Adrenal gland (tissue), 12 donors: ENCODE measurements around the gene DAB2. TPM values are rescaled to one million over a fixed set of nuclear protein-coding genes. Genes with fewer than 3 reads are reported as not detected.

Experiments used
- DNase-seq, 7 donors: peaks; one replicate each; pipeline ENCODE4 v3.0.0-alpha.2; 2019 to 2020
- H3K27ac ChIP-seq, 5 donors: fragments of 200-600 bp; sonication (generic) in 4 of 5; 1 replicate in 3 of 5; 2 replicates in 2 of 5; pipeline versions ENCODE4 v1.5.1 to v1.8.0; 2016 to 2020; ENCODE audit warnings: mild to moderate bottlenecking in 1 of 5
- H3K27me3 ChIP-seq: fragments of 200-600 bp; 2 replicates; pipeline ENCODE4 v1.8.0; 2021
- H3K36me3 ChIP-seq, 2 donors: fragments of 200-600 bp; replicated peaks in 1 of 2; 1 replicate in 1 of 2; 2 replicates in 1 of 2; pipeline versions ENCODE4 v1.5.1 to v1.8.0; 2018 to 2022
- H3K4me1 ChIP-seq, 2 donors: fragments of 200-600 bp; replicated peaks in 1 of 2; 1 replicate in 1 of 2; 2 replicates in 1 of 2; pipeline versions ENCODE4 v1.5.1 to v1.8.0; 2018 to 2021
- H3K4me3 ChIP-seq, 4 donors: fragments of 200-600 bp; sonication (generic) in 3 of 4; one replicate each; pipeline ENCODE4 v1.5.1; 2016 to 2018
- H3K9me3 ChIP-seq, 3 donors: fragments of 200-600 bp; sonication (generic) in 1 of 3; replicated peaks in 1 of 3; 1 replicate in 2 of 3; 2 replicates in 1 of 3; pipeline versions ENCODE4 v1.5.1 to v1.8.0; 2016 to 2021
- POLR2A ChIP-seq, 2 donors: fragments of 450-650 bp; IDR thresholded peaks; one replicate each; pipeline ENCODE4 v1.6.1; 2017; ENCODE audit warnings: antibody characterized with exemption in 2 of 2, mild to moderate bottlenecking in 2 of 2, moderate library complexity in 1 of 2
- WGBS, 4 donors: extraction: QIAGEN DNeasy Blood & Tissue Kit in 2 of 4; methylation state at CpG; one replicate each; pipeline versions ENCODE4 v1.1.5 to v1.1.7; 2013 to 2017; 5-methylcytosine and 5-hydroxymethylcytosine counted together
- intact Hi-C, 2 donors: fragments of 100-400 bp; cut with DNase I; formaldehyde crosslinking; loops; one replicate each; pipeline versions ENCODE4 v1.14.1 to v1.15.0; 2022 to 2023
- polyA plus RNA-seq, 3 donors: library from polyadenylated mRNA; stranded (reverse); fragments of 200-250 nt in 2 of 3; fragments of 350-450 nt in 1 of 3; fragmentation: Illumina TruSeq in 1 of 3; extraction: RNeasy Lipid Tissue Mini Kit (QIAGEN cat#74804) in 1 of 3; gene quantifications; one replicate each; pipeline ENCODE4 v1.2.3, GENCODE V29; 2013 to 2014
- total RNA-seq, 9 donors: library from RNA; depleted of rRNA in 4 of 9; stranded (reverse); fragments of >200 nt in 4 of 9; fragments of 120-200 nt in 1 of 9; fragmentation: NEBNext Ultra II Directional in 1 of 9; extraction: Animal tissue kit (Norgen Biotek cat#: 25700) in 1 of 9; gene quantifications; one replicate each; pipeline versions ENCODE4 v1.1.0 to v1.2.4, GENCODE V29; 2013 to 2023
- TF ChIP-seq, protein P1 (sequence below), 6 experiments: fragments of 450-650 bp in 4 of 6; fragments of 200-600 bp in 2 of 6; sonication (generic) in 1 of 6; IDR thresholded peaks; 1 replicate in 5 of 6; 2 replicates in 1 of 6; pipeline versions ENCODE4 v1.5.1 to v1.8.0; 2016 to 2021; ENCODE audit warnings: antibody characterized with exemption in 6 of 6, mild to moderate bottlenecking in 2 of 6, moderate library complexity in 1 of 6
- donor health status: healthy with polysubstance abuse.
- donor health status: Bipolar disorder and iron deficiency.
- donor health status: DM: yes; HTN: yes; CAD: no.
- donor health status: DM: no; HTN: no; CAD: no.
- donor health status: DM: no; HTN: no; CAD: no.
- donor health status: DM: yes; HTN: yes; CAD: no.

The DAB2 gene
- total and polyA plus RNA-seq, 12 donors = 96.1 to 418 (median 190) TPM

DNA sequence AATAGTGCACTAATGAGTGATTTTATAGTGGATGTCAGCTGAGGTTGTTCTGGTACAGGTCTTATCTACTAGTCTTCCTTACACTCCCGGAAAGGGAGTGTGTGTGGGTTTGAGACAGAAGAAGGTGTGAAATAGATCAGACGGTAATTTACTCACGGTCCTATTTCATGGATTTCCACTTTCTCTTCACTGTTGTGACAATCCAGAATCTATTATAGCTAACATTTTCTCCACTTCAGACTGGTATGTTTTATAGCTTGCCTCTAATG lies 53.5 kb downstream of the DAB2 start:
- no peaks in the 10 kb centered on the region for H3K9me3 ChIP-seq
- DNase-seq = no peak
- 72 to 85% (median 78%) methylated on average over 3 of the region's 3 CpGs for WGBS, 4 donors
- H3K27me3 ChIP-seq = no peaks in the 10 kb centered on the region
- TF ChIP-seq, protein P1, sequence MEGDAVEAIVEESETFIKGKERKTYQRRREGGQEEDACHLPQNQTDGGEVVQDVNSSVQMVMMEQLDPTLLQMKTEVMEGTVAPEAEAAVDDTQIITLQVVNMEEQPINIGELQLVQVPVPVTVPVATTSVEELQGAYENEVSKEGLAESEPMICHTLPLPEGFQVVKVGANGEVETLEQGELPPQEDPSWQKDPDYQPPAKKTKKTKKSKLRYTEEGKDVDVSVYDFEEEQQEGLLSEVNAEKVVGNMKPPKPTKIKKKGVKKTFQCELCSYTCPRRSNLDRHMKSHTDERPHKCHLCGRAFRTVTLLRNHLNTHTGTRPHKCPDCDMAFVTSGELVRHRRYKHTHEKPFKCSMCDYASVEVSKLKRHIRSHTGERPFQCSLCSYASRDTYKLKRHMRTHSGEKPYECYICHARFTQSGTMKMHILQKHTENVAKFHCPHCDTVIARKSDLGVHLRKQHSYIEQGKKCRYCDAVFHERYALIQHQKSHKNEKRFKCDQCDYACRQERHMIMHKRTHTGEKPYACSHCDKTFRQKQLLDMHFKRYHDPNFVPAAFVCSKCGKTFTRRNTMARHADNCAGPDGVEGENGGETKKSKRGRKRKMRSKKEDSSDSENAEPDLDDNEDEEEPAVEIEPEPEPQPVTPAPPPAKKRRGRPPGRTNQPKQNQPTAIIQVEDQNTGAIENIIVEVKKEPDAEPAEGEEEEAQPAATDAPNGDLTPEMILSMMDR (IDR thresholded peaks at IDR 0.05) = no peak
- no peak for TF ChIP-seq POLR2A (IDR thresholded peaks at IDR 0.05)
- peaks cover 0 to 55% of the 10 kb centered on the region in 2 donors for H3K36me3 ChIP-seq
- intact Hi-C loops = no loop called here
- H3K4me1 ChIP-seq = no peaks in the 10 kb centered on the region
- H3K4me3 ChIP-seq = no peak overlapping the region
- H3K27ac ChIP-seq = peak overlapping the region in 1 of 5 donors; percentile 2

DNA sequence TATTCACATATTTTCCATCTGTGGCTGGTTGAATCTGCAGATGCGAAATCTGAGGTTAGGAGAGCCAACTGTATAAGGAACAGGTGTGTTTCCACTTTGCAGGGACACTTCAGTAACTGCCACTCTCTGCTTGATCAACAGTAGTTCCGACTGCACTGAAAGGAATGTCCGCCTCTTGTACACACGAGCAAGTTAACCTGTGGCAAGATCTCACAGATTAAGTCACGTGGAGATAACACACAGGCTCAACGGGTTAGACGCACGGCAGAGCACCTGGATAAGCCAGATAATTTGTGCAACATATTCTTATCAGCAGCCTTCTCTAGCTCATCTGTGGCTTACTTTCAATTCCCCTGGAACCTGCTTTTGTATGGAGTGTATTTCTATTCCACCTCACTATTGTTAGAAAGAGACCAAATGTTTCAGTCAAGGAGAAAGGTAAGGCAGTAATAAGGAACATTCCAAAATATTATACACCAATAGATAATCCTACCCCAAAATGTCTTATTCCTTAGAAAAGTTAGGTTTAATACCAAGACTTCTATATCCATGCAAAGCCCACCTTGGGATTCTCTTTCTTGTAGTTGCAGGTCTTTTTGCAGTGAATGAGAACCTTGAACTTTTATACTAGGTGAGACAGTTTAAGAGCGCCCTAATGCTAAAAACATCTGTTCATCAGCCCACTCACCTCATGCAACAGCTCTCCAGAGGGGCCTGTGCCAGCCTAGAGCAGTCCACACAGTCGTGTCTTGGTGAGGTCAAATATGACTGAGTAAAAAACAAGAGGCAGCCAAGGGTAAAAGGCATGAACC lies 54.0 kb downstream of the DAB2 start:
- DNase-seq = no peak
- TF ChIP-seq, protein P1 (IDR thresholded peaks at IDR 0.05) = no peak
- no peak for TF ChIP-seq POLR2A (IDR thresholded peaks at IDR 0.05)
- no peaks in the 10 kb centered on the region for H3K27me3 ChIP-seq
- H3K4me1 ChIP-seq = no peaks in the 10 kb centered on the region
- no peaks in the 10 kb centered on the region for H3K9me3 ChIP-seq
- intact Hi-C loops = no loop called here
- H3K36me3 ChIP-seq = peaks cover 0 to 50% of the 10 kb centered on the region in 2 donors
- 68 to 75% (median 70%) methylated on average over 10 of the region's 10 CpGs for WGBS, 4 donors
- H3K27ac ChIP-seq = peak overlapping the region in 1 of 5 donors; percentile 2
- H3K4me3 ChIP-seq = no peak overlapping the region

DNA sequence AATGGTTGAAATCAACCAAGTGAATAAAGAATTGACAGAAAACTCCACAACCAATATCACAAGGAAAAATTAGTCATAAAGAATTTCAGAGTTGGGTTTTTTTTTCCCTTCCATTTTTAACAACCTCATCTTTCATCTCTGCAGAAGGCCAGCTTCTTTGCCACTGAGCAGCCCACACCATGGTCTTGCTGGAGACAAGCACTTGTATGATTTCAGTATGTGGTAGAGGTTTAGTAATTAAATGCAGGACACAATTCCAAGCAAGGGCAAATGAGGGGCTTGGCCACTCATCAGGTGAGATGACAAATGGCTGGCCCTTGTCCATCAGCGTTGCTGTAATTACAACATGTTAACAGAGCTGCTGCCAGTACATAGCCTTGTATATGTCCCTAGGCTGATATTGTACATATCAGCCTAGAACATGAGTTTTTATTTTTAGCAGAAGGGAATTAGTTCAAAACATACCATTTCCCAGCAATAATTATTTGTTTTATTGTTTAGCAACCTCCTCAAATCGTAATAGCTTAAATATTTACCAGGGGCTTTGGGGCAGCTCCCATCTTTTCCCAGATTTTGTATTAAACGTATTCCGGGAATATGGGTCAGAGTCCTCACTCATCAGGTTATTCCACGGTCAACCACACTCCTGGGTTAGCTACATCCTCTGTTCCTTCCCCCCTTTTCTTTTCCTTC lies 55.5 kb downstream of the DAB2 start:
- no peaks in the 10 kb centered on the region for H3K9me3 ChIP-seq
- TF ChIP-seq, protein P1 (IDR thresholded peaks at IDR 0.05) = no peak
- TF ChIP-seq POLR2A (IDR thresholded peaks at IDR 0.05) = no peak
- WGBS, 4 donors = 72 to 79% (median 76%) methylated on average over 5 of the region's 5 CpGs
- DNase-seq = no peak
- no peak overlapping the region for H3K4me3 ChIP-seq
- no peaks in the 10 kb centered on the region for H3K4me1 ChIP-seq
- intact Hi-C loops = loop anchor here in 1 of 2 donors (10.0 kb wide), 1 partner anchor 144 kb away; no protein-coding TSS in a partner anchor
- H3K27ac ChIP-seq = no peak overlapping the region
- H3K36me3 ChIP-seq = peaks cover 0 to 35% of the 10 kb centered on the region in 2 donors
- no peaks in the 10 kb centered on the region for H3K27me3 ChIP-seq

DNA sequence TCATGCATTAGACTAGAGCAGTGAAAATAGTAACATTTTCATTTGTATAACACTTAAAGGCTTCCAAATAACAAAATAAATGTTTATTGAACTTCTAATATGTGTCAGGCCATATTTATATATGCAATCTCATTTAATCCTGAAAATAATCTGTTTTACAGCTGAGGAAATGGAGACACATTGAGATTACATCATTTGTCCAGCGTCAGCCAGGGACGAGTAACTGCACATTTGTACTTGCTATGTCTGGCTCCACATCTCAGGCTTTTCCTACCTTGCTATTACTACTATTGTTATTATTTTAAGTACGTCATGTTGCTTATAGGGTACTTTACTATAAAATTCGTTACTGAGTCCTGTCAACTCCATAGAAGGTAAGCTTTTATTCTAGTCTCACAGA lies 56.7 kb downstream of the DAB2 start:
- intact Hi-C loops = loop anchor here in 1 of 2 donors (10.0 kb wide), 1 partner anchor 143 kb away; no protein-coding TSS in a partner anchor
- Histone ChIP-seq H3K27me3 (no peaks in the 10 kb centered on the region), H3K36me3 (peaks cover 0 to 23% of the 10 kb centered on the region in 2 donors), H3K9me3 (no peaks in the 10 kb centered on the region), H3K4me3 (no peak overlapping the region), H3K4me1 (no peaks in the 10 kb centered on the region), H3K27ac (no peak overlapping the region)
- no peak for DNase-seq
- 34 to 51% (median 48%) methylated on average over 4 of the region's 4 CpGs for WGBS, 4 donors
- TF ChIP-seq POLR2A (IDR thresholded peaks at IDR 0.05) = no peak
- TF ChIP-seq, protein P1 (IDR thresholded peaks at IDR 0.05) = no peak
